ENCODE data around the gene ST8SIA2.

DNA sequence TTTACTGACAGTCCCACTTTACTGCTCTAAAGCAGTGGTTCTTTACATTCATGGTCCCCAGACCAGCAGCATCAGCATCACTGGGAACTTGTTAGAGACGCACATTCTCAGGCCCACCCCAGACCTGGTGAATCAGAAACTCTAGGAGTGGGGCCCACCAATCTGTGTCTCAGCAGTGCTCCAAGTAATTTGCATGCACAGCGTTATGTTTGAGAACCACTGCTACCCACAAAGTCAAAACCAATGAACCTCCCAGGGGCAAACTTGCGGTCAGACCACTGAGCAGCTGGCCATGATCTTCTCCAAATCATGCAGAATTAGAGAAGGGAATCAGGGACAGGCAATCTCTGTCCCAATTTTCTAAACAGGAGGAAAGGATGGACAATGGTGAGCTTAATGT, 58.5 kb downstream of the ST8SIA2 start:
- TF ChIP-seq, protein P1, sequence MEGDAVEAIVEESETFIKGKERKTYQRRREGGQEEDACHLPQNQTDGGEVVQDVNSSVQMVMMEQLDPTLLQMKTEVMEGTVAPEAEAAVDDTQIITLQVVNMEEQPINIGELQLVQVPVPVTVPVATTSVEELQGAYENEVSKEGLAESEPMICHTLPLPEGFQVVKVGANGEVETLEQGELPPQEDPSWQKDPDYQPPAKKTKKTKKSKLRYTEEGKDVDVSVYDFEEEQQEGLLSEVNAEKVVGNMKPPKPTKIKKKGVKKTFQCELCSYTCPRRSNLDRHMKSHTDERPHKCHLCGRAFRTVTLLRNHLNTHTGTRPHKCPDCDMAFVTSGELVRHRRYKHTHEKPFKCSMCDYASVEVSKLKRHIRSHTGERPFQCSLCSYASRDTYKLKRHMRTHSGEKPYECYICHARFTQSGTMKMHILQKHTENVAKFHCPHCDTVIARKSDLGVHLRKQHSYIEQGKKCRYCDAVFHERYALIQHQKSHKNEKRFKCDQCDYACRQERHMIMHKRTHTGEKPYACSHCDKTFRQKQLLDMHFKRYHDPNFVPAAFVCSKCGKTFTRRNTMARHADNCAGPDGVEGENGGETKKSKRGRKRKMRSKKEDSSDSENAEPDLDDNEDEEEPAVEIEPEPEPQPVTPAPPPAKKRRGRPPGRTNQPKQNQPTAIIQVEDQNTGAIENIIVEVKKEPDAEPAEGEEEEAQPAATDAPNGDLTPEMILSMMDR (IDR thresholded peaks at IDR 0.05) = no peak
- TF ChIP-seq POLR2A (IDR thresholded peaks at IDR 0.05) = no peak

Measured in adrenal gland (tissue), 5 donors.